Coronary artery (tissue), 2 donors: Measurements from ENCODE around the gene CLEC2A.

Source experiments
- DNase-seq: peaks from one replicate; pipeline ENCODE4 v3.0.0-alpha.2; 2017; ENCODE audit warnings: low spot score
- H3K27ac ChIP-seq, 2 donors: fragments of 200-600 bp; sonication (generic); one replicate each; pipeline ENCODE4 v1.5.1; 2016 to 2019
- H3K4me3 ChIP-seq: fragments of 200-600 bp; sonication (generic); 2 replicates; pipeline ENCODE4 v1.5.1; 2016; ENCODE audit warnings: mild to moderate bottlenecking, moderate library complexity
- TF ChIP-seq, protein P1 (sequence below): fragments of 200-600 bp; sonication (generic); IDR thresholded peaks from one replicate; pipeline ENCODE4 v1.5.1; 2019; ENCODE audit warnings: antibody characterized with exemption

CLEC2A gene

DNA sequence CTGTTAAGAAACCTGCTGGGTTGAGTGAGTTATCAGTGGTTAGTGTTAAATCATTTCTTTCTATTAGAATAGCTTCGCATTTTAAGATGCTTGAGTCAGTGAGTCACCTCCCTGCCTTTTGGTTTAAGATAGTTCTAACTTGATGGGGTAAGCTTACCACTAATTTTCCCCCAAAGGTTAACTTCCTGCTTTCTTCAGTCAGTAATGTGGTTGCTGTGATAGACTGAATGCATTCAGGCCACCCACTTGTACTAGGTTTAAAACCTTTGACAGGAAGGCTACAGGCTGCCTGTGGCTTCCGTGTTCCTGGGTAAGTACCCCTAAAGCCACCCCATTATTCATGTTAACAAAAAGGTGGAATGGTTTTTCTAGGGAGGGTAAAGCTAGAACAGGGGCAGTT is 25.3 kb downstream of the CLEC2A start:
- no peak for DNase-seq
- TF ChIP-seq, protein P1, sequence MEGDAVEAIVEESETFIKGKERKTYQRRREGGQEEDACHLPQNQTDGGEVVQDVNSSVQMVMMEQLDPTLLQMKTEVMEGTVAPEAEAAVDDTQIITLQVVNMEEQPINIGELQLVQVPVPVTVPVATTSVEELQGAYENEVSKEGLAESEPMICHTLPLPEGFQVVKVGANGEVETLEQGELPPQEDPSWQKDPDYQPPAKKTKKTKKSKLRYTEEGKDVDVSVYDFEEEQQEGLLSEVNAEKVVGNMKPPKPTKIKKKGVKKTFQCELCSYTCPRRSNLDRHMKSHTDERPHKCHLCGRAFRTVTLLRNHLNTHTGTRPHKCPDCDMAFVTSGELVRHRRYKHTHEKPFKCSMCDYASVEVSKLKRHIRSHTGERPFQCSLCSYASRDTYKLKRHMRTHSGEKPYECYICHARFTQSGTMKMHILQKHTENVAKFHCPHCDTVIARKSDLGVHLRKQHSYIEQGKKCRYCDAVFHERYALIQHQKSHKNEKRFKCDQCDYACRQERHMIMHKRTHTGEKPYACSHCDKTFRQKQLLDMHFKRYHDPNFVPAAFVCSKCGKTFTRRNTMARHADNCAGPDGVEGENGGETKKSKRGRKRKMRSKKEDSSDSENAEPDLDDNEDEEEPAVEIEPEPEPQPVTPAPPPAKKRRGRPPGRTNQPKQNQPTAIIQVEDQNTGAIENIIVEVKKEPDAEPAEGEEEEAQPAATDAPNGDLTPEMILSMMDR = no peak
- Histone ChIP-seq H3K4me3 (no peak overlapping the region), H3K27ac (no peak overlapping the region)

DNA sequence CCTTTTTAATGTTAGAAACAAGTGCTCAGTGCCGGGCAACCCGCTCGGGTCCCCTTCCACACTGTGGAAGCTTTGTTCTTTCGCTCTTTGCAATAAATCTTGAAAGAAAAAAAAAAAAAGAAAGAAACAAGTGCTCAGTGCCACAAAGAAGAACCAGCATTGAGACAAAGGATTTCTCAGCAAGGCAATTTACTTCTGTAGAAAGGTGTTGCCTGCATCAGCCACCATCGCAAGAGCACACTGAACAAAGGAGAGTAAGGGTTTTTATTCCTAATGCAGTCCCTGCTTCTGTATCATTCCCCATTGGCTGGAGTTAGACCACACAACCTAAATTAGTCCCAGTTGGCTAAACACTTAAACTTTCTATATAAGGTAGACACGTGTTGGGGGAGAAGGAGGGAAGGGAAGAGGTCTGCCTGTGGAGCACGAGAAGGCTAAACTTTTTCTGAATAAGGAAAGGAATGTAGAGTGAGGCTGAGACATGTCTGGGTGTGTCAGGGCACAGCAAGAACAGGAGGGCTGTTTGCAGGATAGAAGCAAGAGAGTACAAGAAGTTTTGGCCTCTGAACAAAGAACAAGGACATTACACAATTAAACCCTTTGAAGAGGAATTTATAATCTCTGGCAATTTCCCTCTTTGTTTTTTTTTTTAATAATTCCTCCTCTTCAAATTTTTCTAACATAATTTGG is 29.5 kb downstream of the CLEC2A start:
- TF ChIP-seq, protein P1 = no peak
- H3K27ac ChIP-seq = no peak overlapping the region
- H3K4me3 ChIP-seq = no peak overlapping the region
- DNase-seq = no peak

DNA sequence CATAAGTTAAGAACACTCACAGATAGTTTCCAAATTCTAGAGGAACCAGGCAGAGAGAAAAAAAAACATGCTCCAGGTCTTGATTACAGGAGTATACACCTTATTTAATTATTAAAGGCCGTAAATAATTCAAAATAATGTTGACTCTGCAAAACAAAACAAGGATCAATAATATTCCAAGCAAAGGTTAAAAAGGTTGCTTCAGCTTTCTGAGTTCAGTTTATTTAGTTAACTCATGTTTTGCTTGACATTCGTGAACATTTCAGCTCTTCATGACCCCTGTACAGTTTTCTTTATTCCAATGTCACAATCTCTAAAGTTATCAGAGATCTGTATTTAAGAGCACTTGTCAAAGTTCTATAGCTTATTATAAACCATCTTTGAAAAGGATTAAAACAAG is 31.2 kb downstream of the CLEC2A start:
- no peak overlapping the region for H3K4me3 ChIP-seq
- TF ChIP-seq, protein P1 = no peak
- no peak for DNase-seq
- no peak overlapping the region for H3K27ac ChIP-seq

DNA sequence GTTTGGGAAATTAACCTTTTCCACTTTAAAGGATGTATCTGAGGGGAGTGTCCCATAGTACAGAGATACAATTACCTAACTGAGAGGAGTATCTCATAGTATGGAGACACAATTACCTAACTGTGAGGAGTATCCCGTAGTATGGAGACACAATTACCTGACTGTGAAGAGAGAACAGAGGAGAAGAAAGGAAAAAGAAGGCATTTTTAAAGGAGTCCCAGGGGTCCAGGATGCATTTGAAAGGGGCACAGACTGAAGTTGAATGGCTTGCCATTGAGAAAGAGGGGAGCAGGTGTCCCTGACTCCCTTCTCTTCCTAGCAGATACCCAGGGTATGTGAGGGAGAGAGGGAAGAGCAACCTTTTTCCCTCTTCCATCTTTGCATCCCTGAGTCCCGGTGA is 33.0 kb downstream of the CLEC2A start:
- DNase-seq = no peak
- TF ChIP-seq, protein P1 = no peak
- Histone ChIP-seq H3K27ac (no peak overlapping the region), H3K4me3 (no peak overlapping the region)

DNA sequence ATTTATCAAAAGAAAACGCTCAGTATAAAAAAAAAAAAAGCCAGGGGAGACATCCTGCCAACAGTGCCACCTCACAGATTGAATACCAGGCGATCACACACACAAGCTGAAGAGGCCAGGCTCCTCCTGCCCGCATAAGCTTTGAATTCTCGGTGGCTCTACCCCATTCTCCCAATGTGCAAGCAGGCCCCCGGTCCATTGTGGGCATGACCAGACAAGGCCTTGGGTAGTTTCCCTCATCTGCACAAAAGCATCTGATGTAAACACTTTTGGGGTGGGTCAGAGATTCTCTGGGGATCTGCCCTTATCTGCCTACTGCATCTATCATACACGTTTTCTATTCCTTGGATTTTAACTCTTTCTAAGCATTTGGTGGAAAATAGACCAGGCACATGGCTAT is 34.6 kb downstream of the CLEC2A start:
- no peak overlapping the region for H3K27ac ChIP-seq
- H3K4me3 ChIP-seq = no peak overlapping the region
- TF ChIP-seq, protein P1 = no peak
- DNase-seq = no peak

DNA sequence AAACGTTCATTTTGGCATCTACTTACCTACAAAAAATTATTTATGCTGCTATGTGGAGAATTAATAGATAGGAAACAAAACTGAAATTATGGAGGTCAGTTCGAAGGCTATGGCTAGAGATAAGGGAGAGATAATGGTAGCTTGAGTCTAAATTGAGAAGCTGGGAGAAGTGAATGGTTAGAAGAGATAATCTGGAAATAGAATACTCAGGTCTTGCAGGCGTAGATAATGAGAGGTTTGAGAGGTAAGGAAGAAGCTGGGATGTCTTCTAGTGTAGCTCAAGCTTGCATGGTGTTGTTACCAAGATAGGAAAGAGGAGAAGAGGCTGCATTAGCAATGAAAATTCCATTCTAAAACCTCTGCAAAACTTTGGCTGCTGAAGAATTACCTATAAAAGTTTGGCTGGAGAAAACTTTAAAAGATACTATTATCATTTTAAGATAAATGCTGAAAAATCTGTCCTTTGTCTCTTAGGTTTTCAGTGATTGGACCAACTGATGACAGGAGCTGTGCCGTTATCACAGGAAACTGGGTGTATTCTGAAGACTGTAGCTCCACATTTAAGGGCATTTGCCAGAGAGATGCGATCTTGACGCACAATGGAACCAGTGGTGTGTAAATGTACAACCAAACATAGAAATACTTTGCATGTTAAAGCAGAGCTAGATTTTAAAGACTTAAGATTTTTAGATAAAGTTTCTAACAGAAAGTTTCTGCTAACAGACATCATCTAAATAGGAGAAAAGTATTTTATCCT is 36.8 kb downstream of the CLEC2A start:
- Histone ChIP-seq H3K4me3 (no peak overlapping the region), H3K27ac (no peak overlapping the region)
- TF ChIP-seq, protein P1 = no peak
- no peak for DNase-seq
